ENCODE results near the gene ST7L. TPM values are rescaled to one million over a fixed set of nuclear protein-coding genes. Genes with fewer than 3 reads are reported as not detected.

Gene ST7L
- total and polyA plus RNA-seq, 2 of the 4 experiments (the other 2 are of a cell fraction): 7.7 to 14.7 TPM

DNA sequence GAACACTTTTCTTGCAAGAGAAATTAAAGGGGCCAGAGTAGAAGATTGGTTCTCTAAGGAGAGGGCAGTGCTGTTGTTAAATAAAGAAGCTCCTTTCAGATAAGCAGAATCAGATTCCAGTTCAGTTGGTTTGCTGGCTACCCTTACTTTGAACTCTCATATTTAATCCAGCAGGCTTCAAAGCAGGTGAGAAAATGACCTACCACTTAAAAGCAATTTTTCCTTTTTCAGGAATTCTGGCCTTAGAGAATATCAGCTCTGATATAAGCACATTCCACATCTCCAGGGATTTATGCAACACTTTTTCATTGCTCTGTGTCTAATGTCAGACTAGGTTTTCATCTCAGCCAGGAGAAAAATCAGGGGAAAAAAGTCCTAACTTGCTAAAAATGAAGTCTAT lies 81.5 kb downstream of the ST7L start:
- H3K4me1 ChIP-seq (ENCODE audit: control insufficient read depth, insufficient read depth, low read length): peaks cover 2% of the 10 kb centered on the region; the same call in 1 of the 2 replicates
- H3K9me3 ChIP-seq (ENCODE audit: control insufficient read depth, insufficient read depth, low read length): no peaks in the 10 kb centered on the region
- H2BK20ac ChIP-seq (ENCODE audit: low read depth, low read length): no peak overlapping the region
- H2AFZ ChIP-seq (replicated peaks; ENCODE audit: low read length, poor library complexity): no peak overlapping the region
- no peak overlapping the region for H3K4me2 ChIP-seq (ENCODE audit: low read depth, low read length)
- H3K4ac ChIP-seq (ENCODE audit: low read depth, low read length): no peak overlapping the region
- dilution Hi-C loops (cut with HindIII; ENCODE audit: low sequenced_read_pairs, unreplicated experiment): no loop called here
- no peak overlapping the region; the same call in 1 of the 2 replicates for H3K18ac ChIP-seq (ENCODE audit: low read depth, low read length)
- TF ChIP-seq BHLHE40 (IDR thresholded peaks at IDR 0.05; ENCODE audit: low read depth, low read length) (no peak), RCOR1 (IDR thresholded peaks at IDR 0.05; ENCODE audit: insufficient replicate concordance, low read length) (no peak), CEBPB (IDR thresholded peaks at IDR 0.05; ENCODE audit: low read depth, low read length) (no peak), NFE2L2 (IDR thresholded peaks at IDR 0.05; ENCODE audit: low read depth, low read length) (no peak), FOS (IDR thresholded peaks at IDR 0.05; ENCODE audit: low read depth, low read length) (no peak), SMC3 (IDR thresholded peaks at IDR 0.05; ENCODE audit: low read depth, low read length) (no peak), RAD21 (IDR thresholded peaks at IDR 0.05; ENCODE audit: low read length) (no peak), POLR2A (IDR thresholded peaks at IDR 0.05; ENCODE audit: low read depth, low read length) (no peak), MXI1 (IDR thresholded peaks at IDR 0.05; ENCODE audit: borderline replicate concordance, low read depth, low read length) (no peak), ELK1 (IDR thresholded peaks at IDR 0.05; ENCODE audit: borderline replicate concordance, low read depth, low read length) (no peak), MAZ (IDR thresholded peaks at IDR 0.05; ENCODE audit: borderline replicate concordance, low read depth, low read length) (no peak), CHD1 (IDR thresholded peaks at IDR 0.05; ENCODE audit: low read depth, low read length) (no peak), CTCF (conservative IDR thresholded peaks at IDR 0.05; ENCODE audit: low read depth, low read length) (no peak), MAFK (IDR thresholded peaks at IDR 0.05; ENCODE audit: low read depth, low read length) (no peak), RFX5 (IDR thresholded peaks at IDR 0.05; ENCODE audit: low read depth, low read length) (no peak)
- TF ChIP-seq, protein P1, sequence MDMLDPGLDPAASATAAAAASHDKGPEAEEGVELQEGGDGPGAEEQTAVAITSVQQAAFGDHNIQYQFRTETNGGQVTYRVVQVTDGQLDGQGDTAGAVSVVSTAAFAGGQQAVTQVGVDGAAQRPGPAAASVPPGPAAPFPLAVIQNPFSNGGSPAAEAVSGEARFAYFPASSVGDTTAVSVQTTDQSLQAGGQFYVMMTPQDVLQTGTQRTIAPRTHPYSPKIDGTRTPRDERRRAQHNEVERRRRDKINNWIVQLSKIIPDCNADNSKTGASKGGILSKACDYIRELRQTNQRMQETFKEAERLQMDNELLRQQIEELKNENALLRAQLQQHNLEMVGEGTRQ (IDR thresholded peaks at IDR 0.05; ENCODE audit: low read depth, low read length): no peak
- no peaks in the 10 kb centered on the region for H3K9me1 ChIP-seq (ENCODE audit: insufficient read depth, low read length)
- H3K23ac ChIP-seq (ENCODE audit: low read depth, low read length): no peak overlapping the region
- intact Hi-C loops (cut with micrococcal nuclease): no loop called here
- no peak overlapping the region for H2AK5ac ChIP-seq (ENCODE audit: low read depth, low read length)
- no peak for ATAC-seq (ENCODE audit: low read depth)
- H2AK9ac ChIP-seq (replicated peaks; ENCODE audit: low read depth, low read length, poor library complexity): no peak overlapping the region
- H3K56ac ChIP-seq (ENCODE audit: extremely low read depth, insufficient read depth, low read length): no peak overlapping the region
- no peaks in the 10 kb centered on the region for H4K20me1 ChIP-seq (ENCODE audit: insufficient read depth, low read length)
- no peak overlapping the region for H2BK120ac ChIP-seq (ENCODE audit: low read depth, low read length)
- H4K8ac ChIP-seq (ENCODE audit: low read depth in 2 of 2, low read length in 2 of 2): no peak overlapping the region
- POLR2A ChIA-PET (ENCODE audit: unreplicated experiment): interaction anchor here (0.6 kb wide), 1 partner anchor 61 kb away, joined by 12 read pairs; no protein-coding TSS in a partner anchor
- H3K27me3 ChIP-seq (ENCODE audit: control insufficient read depth, insufficient read depth, low read length): no peaks in the 10 kb centered on the region
- BruUV-seq (replicated peaks): no TSS peak
- in situ Hi-C loops (cut with MboI; ENCODE audit: low sequenced_read_pairs): no loop called here
- CTCF ChIA-PET: interaction anchor here (0.7 to 1.1 kb wide), 3 partner anchors 24 to 35 kb away, joined by 3 read pairs; no protein-coding TSS in a partner anchor
- no peak overlapping the region for H3K27ac ChIP-seq (ENCODE audit: insufficient read depth, low read length)
- H3K14ac ChIP-seq (replicated peaks; ENCODE audit: low read depth, low read length): no peak overlapping the region
- no peak overlapping the region for H4K91ac ChIP-seq (ENCODE audit: insufficient read depth, low read depth, low read length)
- no peak for DNase-seq
- peaks cover 4% of the 10 kb centered on the region for H3K36me3 ChIP-seq (ENCODE audit: control insufficient read depth, insufficient read depth, low read length)
- H2BK5ac ChIP-seq (ENCODE audit: low read depth, low read length, poor library complexity, severe bottlenecking): no peak overlapping the region
- H3K79me1 ChIP-seq (ENCODE audit: low read depth in 1 of 2, low read length in 2 of 2): no peaks in the 10 kb centered on the region; a peak in 1 of 4 replicates
- no peak overlapping the region for H3K9ac ChIP-seq (ENCODE audit: low read depth, low read length)
- no peak overlapping the region for H2BK15ac ChIP-seq (ENCODE audit: low read depth, low read length)
- no peak overlapping the region for H4K5ac ChIP-seq (ENCODE audit: low read depth, low read length)
- no peak overlapping the region for H3K4me3 ChIP-seq (ENCODE audit: insufficient read depth, low read depth, low read length)

Measured in IMR-90 (cell line).